Endothelial cell of umbilical vein (primary cell): Measurements from ENCODE around the gene PKHD1. TPM values are rescaled to one million over a fixed set of nuclear protein-coding genes. Genes with fewer than 3 reads are reported as not detected.

Experiments used
- BruUV-seq: library from RNA; stranded (reverse); fragments of 400-500 nt; replicated peaks from 2 replicates; lab custom pipeline; 2021; lab: Mats Ljungman, UMichigan
- CTCF ChIA-PET: fragments of 300-600, 350-600 bp; sonication (Branson Sonifier 250); formaldehyde crosslinking; loops from one replicate; lab custom pipeline; 2021; ENCODE audit warnings: antibody characterized with exemption, inconsistent platforms; lab: Charles Lee
- POLR2A ChIA-PET: fragments of 300-600, 350-600 bp; sonication (Branson Sonifier 250); formaldehyde crosslinking; loops from one replicate; lab custom pipeline; 2021; ENCODE audit warnings: antibody characterized with exemption, inconsistent platforms; lab: Charles Lee
- DNase-seq: peaks from one replicate; pipeline ENCODE4 v3.0.0-alpha.2; 2011; ENCODE audit warnings: low read depth, low spot score
- FAIRE-seq: peaks from 2 replicates; lab custom pipeline; 2011; peaks lifted over from hg19 to GRCh38; lab: Jason Lieb, UNC
- H2AFZ ChIP-seq: 2 replicates; pipeline ENCODE4 v1.6.0; 2012; ENCODE audit warnings: low read depth, low read length, control low read depth, inconsistent platforms
- H3K27ac ChIP-seq: 2 replicates; pipeline ENCODE4 v1.5.1; 2011; ENCODE audit warnings: low read depth, mild to moderate bottlenecking, control low read depth, low read length, moderate library complexity; ENCODE audit not compliant: insufficient read depth
- H3K27me3 ChIP-seq, 2 experiments: 2 replicates each; pipeline versions ENCODE4 v1.6.0 to v1.6.1; 2011; ENCODE audit warnings: low read length in 2 of 2, mixed read lengths in 1 of 2; ENCODE audit not compliant: control insufficient read depth in 2 of 2, insufficient read depth in 2 of 2
- H3K36me3 ChIP-seq, 2 experiments: 2 replicates in 1 of 2; 3 replicates in 1 of 2; pipeline ENCODE4 v1.5.1; 2011; ENCODE audit warnings: low read length in 2 of 2, mild to moderate bottlenecking in 1 of 2, moderate library complexity in 1 of 2; ENCODE audit not compliant: control insufficient read depth in 2 of 2, insufficient read depth in 2 of 2; ENCODE audit errors: extremely low read depth in 1 of 2
- H3K4me1 ChIP-seq: 3 replicates; pipeline ENCODE4 v1.5.1; 2011; ENCODE audit warnings: mild to moderate bottlenecking, low read length; ENCODE audit not compliant: control insufficient read depth, insufficient read depth; ENCODE audit errors: extremely low read depth
- H3K4me2 ChIP-seq: 2 replicates; pipeline ENCODE4 v1.6.1; 2011; ENCODE audit warnings: low read length, control low read depth, mixed read lengths; ENCODE audit not compliant: insufficient read depth
- H3K4me3 ChIP-seq, 3 experiments: fragments of 200-600 bp in 1 of 3; sonication (generic), shearing (Covaris generic) in 1 of 3; replicated peaks in 1 of 3; 2 replicates each; pipeline ENCODE4 v1.5.1; 2011 to 2016; ENCODE audit warnings: control low read depth in 3 of 3, low read length in 3 of 3, mild to moderate bottlenecking in 2 of 3, inconsistent platforms in 1 of 3, low read depth in 1 of 3, moderate library complexity in 1 of 3; ENCODE audit not compliant: insufficient read depth in 1 of 3
- H3K79me2 ChIP-seq: 2 replicates; pipeline ENCODE4 v1.6.0; 2012; ENCODE audit warnings: low read length, inconsistent platforms; ENCODE audit not compliant: control insufficient read depth, insufficient read depth
- H3K9ac ChIP-seq: replicated peaks from 2 replicates; pipeline ENCODE3; 2011; ENCODE audit warnings: low read length, control low read depth; ENCODE audit not compliant: insufficient read depth; ENCODE audit errors: extremely low read depth
- H3K9me1 ChIP-seq: replicated peaks from 3 replicates; pipeline ENCODE4 v1.6.0; 2011; ENCODE audit warnings: mild to moderate bottlenecking, low read length; ENCODE audit not compliant: control insufficient read depth, insufficient read depth; ENCODE audit errors: extremely low read depth
- H3K9me3 ChIP-seq: replicated peaks from 2 replicates; pipeline ENCODE4 v1.5.1; 2012; ENCODE audit warnings: low read length, inconsistent platforms; ENCODE audit not compliant: control insufficient read depth, insufficient read depth
- H4K20me1 ChIP-seq: replicated peaks from 2 replicates; pipeline ENCODE3; 2011; ENCODE audit warnings: mild to moderate bottlenecking, low read length; ENCODE audit not compliant: control insufficient read depth, insufficient read depth; ENCODE audit errors: extremely low read depth
- CTCF ChIP-seq, 2 donors: IDR thresholded peaks; 1 replicate in 1 of 2; 2 replicates in 1 of 2; pipeline ENCODE4 v1.5.1; 2011; ENCODE audit warnings: low read length in 2 of 2, mild to moderate bottlenecking in 2 of 2, moderate library complexity in 2 of 2, control low read depth in 1 of 2, inconsistent platforms in 1 of 2, low read depth in 1 of 2; ENCODE audit not compliant: insufficient read depth in 1 of 2; ENCODE audit errors: extremely low read depth in 1 of 2
- EZH2 ChIP-seq: IDR thresholded peaks from 2 replicates; pipeline ENCODE4 v1.6.1; 2012; ENCODE audit warnings: borderline replicate concordance, low read depth, mild to moderate bottlenecking, moderate library complexity, low read length, inconsistent platforms; ENCODE audit not compliant: severe bottlenecking
- FOS ChIP-seq: IDR thresholded peaks from 2 replicates; pipeline ENCODE4 v1.6.1; 2011; ENCODE audit warnings: mild to moderate bottlenecking, low read length, moderate library complexity, borderline replicate concordance; ENCODE audit not compliant: insufficient read depth
- GATA2 ChIP-seq: IDR thresholded peaks from 2 replicates; pipeline ENCODE4 v1.7.0; 2011; ENCODE audit warnings: low read depth, mild to moderate bottlenecking, moderate library complexity, mixed read lengths, low read length; ENCODE audit not compliant: insufficient read length, insufficient read depth
- JUN ChIP-seq: IDR thresholded peaks from 2 replicates; pipeline ENCODE4 v1.6.1; 2011; ENCODE audit warnings: borderline replicate concordance, low read depth; ENCODE audit not compliant: insufficient read length, insufficient read depth
- MYC ChIP-seq: IDR thresholded peaks from one replicate; pipeline ENCODE4 v1.6.1; 2011; ENCODE audit warnings: mild to moderate bottlenecking, low read depth, low read length
- POLR2A ChIP-seq: IDR thresholded peaks from 2 replicates; pipeline ENCODE4 v1.6.1; 2012; ENCODE audit warnings: low read depth, mild to moderate bottlenecking, control low read depth, low read length
- POLR2AphosphoS5 ChIP-seq: IDR thresholded peaks from 2 replicates; pipeline ENCODE4 v1.6.1; 2012; ENCODE audit warnings: low read depth, mild to moderate bottlenecking, control low read depth, low read length, moderate library complexity; ENCODE audit not compliant: insufficient read depth
- dilution Hi-C: fragments of 300-500 bp; cut with MboI; formaldehyde crosslinking; loops from one replicate; pipeline ENCODE4 v1.15.0; 2019; ENCODE audit warnings: low sequenced_read_pairs; ENCODE audit not compliant: extremely low pct_ligation_motif_present
- intact Hi-C: fragments of 100-400 bp; cut with micrococcal nuclease; formaldehyde crosslinking; loops from one replicate; pipeline ENCODE4 v1.10.0; 2022
- polyA plus RNA-seq, 4 experiments: library from polyadenylated mRNA; depleted of rRNA in 3 of 4; stranded (reverse) in 3 of 4; unstranded in 1 of 4; fragments of >200 nt; gene quantifications; 2 replicates each; pipeline versions ENCODE4 v1.2.1 to v1.2.3, GENCODE V29; 2011 to 2012; ENCODE audit warnings: missing spikeins in 1 of 4
- total RNA-seq: library from RNA; stranded (reverse); gene quantifications from 2 replicates; pipeline ENCODE4 v1.2.3, GENCODE V29; 2021
- TF ChIP-seq, protein P1 (sequence below): IDR thresholded peaks from 2 replicates; pipeline ENCODE4 v1.6.1; 2011; ENCODE audit not compliant: insufficient read depth, insufficient read length

The PKHD1 gene
- total and polyA plus RNA-seq, 2 donors (not counting 3 experiments of a cell fraction or from before 2014, with no cell fraction given) = not detected

DNA sequence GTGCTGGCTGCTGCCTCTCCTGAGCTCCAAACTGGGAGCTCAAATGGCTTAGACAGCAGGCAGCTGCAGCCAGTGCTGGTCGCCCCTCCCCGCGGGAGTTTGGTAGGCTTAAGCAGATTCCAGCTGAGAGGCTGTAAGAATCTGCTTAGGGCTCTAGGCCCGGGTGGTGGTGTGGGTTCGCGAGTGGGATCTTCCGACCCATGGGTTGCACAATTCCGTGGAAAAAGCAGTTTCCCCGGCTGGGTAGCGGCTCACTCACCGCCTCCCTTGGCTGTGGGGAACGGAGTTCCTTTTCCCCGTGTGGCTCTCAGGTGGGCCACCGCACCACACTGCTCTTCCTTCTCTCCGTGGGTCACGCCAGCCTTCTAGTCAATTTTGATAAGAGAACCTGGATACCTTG is 232.5 kb downstream of the PKHD1 start:
- CTCF ChIA-PET = interaction anchor here (1.0 kb wide), 2 partner anchors 17 to 380 kb away, joined by 3 read pairs; no protein-coding TSS in a partner anchor
- H3K9me3 ChIP-seq = no peaks in the 10 kb centered on the region
- no peak overlapping the region for H3K9ac ChIP-seq
- POLR2A ChIA-PET = no interaction called here
- BruUV-seq = no TSS peak
- H2AFZ ChIP-seq = no peak overlapping the region
- TF ChIP-seq, protein P1, sequence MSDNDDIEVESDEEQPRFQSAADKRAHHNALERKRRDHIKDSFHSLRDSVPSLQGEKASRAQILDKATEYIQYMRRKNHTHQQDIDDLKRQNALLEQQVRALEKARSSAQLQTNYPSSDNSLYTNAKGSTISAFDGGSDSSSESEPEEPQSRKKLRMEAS = no peak
- no peak for TF ChIP-seq POLR2AphosphoS5
- no peak for TF ChIP-seq JUN
- no peak for TF ChIP-seq POLR2A
- TF ChIP-seq CTCF (IDR thresholded peaks at IDR 0.05; ENCODE audit: extremely low read depth in 1 of 2, insufficient read depth in 1 of 2, low read depth in 1 of 2, low read length in 2 of 2) = no peak
- no peak for TF ChIP-seq GATA2
- no peak for TF ChIP-seq EZH2
- no peak for TF ChIP-seq FOS
- no peak for TF ChIP-seq MYC
- no peak overlapping the region for H3K4me3 ChIP-seq
- no peaks in the 10 kb centered on the region for H3K4me1 ChIP-seq
- FAIRE-seq (no peak), DNase-seq (no peak)
- no peak overlapping the region for H3K4me2 ChIP-seq
- H3K27me3 ChIP-seq = no peaks in the 10 kb centered on the region
- H4K20me1 ChIP-seq = no peaks in the 10 kb centered on the region
- H3K9me1 ChIP-seq = no peaks in the 10 kb centered on the region
- dilution Hi-C loops = no loop called here
- H3K36me3 ChIP-seq = no peaks in the 10 kb centered on the region
- no peak overlapping the region for H3K27ac ChIP-seq
- intact Hi-C loops = loop anchor here (1.0 to 10.0 kb wide), 4 partner anchors 104 to 1040 kb away; partner anchors contain the start of gene TFAP2B
- H3K79me2 ChIP-seq = no peaks in the 10 kb centered on the region
